OCI-LY1 (cell line): Measurements from ENCODE around the gene MPI.

Experiments used
- EZH2 ChIP-seq: fragments of 200-600 bp; sonication (generic), shearing (Covaris generic); IDR thresholded peaks from 2 replicates; pipeline ENCODE4 v1.8.0; 2017; ENCODE audit warnings: borderline replicate concordance, mixed run types, mild to moderate bottlenecking, antibody characterized with exemption, low read length, moderate library complexity, mixed read lengths
- TF ChIP-seq, protein P1 (sequence below): fragments of 200-600 bp; sonication (generic), shearing (Covaris generic); IDR thresholded peaks from 2 replicates; pipeline ENCODE4 v1.5.1; 2017; ENCODE audit warnings: mild to moderate bottlenecking, antibody characterized with exemption, low read length, moderate library complexity, mixed read lengths

DNA sequence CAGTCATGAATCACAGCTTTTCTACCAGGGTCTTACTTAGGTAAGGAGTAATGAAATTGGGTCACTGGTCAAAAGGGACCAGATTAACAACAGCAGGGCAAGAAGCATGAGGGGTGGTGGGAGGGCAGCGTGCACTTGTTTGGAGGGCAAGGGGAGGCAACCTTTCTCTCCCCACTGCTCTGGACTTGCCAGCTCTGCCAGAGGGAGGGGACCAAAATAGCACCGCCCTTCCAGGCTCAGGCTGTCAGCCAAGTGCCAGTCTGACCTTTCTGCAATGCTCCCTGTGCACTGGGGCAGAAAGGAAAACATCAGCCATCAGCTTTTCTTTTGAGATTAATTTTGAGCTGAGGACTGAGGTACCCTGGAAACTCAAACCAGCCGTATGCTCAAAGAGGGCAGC is 42.4 kb upstream of the MPI start:
- TF ChIP-seq, protein P1, sequence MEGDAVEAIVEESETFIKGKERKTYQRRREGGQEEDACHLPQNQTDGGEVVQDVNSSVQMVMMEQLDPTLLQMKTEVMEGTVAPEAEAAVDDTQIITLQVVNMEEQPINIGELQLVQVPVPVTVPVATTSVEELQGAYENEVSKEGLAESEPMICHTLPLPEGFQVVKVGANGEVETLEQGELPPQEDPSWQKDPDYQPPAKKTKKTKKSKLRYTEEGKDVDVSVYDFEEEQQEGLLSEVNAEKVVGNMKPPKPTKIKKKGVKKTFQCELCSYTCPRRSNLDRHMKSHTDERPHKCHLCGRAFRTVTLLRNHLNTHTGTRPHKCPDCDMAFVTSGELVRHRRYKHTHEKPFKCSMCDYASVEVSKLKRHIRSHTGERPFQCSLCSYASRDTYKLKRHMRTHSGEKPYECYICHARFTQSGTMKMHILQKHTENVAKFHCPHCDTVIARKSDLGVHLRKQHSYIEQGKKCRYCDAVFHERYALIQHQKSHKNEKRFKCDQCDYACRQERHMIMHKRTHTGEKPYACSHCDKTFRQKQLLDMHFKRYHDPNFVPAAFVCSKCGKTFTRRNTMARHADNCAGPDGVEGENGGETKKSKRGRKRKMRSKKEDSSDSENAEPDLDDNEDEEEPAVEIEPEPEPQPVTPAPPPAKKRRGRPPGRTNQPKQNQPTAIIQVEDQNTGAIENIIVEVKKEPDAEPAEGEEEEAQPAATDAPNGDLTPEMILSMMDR: no peak
- TF ChIP-seq EZH2: no peak
